Fibroblast of pulmonary artery (primary cell): ENCODE results near the gene METRN.

Experiments used
- DNase-seq: peaks from one replicate; pipeline ENCODE4 v3.0.0-alpha.2; 2010; ENCODE audit warnings: low read depth
- H3K4me3 ChIP-seq: replicated peaks from 2 replicates; pipeline ENCODE4 v1.5.1; 2011; ENCODE audit warnings: low read depth, mild to moderate bottlenecking, control low read depth, low read length, moderate library complexity
- CTCF ChIP-seq: IDR thresholded peaks from 2 replicates; pipeline ENCODE4 v1.5.1; 2011; ENCODE audit warnings: mild to moderate bottlenecking, control low read depth, low read length, inconsistent platforms; ENCODE audit errors: missing control alignments

Gene METRN

GRCh38 chr16:767743-768235, 52.9 kb downstream of the METRN start:
- H3K4me3 ChIP-seq = no peak overlapping the region
- TF ChIP-seq CTCF = no peak
- no peak for DNase-seq

DNA sequence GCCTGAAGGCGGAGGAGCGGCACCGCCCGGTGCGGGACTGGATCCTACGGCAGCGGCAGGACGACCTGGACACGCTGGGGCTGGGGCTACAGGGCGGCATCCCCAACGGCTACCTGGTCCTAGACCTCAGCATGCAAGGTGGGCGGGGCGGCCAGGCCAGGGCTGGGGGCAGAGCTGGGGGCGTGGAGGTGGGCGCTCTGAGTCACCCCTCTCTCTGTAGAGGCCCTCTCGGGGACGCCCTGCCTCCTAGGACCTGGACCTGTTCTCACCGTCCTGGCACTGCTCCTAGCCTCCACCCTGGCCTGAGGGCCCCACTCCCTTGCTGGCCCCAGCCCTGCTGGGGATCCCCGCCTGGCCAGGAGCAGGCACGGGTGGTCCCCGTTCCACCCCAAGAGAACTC, 53.5 kb downstream of the METRN start:
- no peak for TF ChIP-seq CTCF
- no peak overlapping the region for H3K4me3 ChIP-seq
- DNase-seq = no peak
